Measurements from ENCODE around the gene TRPV3.
"Not testable (repeated sequence)": the region's sequence is repeated elsewhere in the genome, so short reads cannot be mapped to it uniquely, and the experiment has no call there.

Gene TRPV3

GRCh38 chr17:3528880-3529511 lies 28.6 kb downstream of the TRPV3 start:
- no peak for DNase-seq (ENCODE audit: extremely low read depth, low read depth)
- TF ChIP-seq, protein P1, sequence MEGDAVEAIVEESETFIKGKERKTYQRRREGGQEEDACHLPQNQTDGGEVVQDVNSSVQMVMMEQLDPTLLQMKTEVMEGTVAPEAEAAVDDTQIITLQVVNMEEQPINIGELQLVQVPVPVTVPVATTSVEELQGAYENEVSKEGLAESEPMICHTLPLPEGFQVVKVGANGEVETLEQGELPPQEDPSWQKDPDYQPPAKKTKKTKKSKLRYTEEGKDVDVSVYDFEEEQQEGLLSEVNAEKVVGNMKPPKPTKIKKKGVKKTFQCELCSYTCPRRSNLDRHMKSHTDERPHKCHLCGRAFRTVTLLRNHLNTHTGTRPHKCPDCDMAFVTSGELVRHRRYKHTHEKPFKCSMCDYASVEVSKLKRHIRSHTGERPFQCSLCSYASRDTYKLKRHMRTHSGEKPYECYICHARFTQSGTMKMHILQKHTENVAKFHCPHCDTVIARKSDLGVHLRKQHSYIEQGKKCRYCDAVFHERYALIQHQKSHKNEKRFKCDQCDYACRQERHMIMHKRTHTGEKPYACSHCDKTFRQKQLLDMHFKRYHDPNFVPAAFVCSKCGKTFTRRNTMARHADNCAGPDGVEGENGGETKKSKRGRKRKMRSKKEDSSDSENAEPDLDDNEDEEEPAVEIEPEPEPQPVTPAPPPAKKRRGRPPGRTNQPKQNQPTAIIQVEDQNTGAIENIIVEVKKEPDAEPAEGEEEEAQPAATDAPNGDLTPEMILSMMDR (IDR thresholded peaks at IDR 0.05; ENCODE audit: low read depth, low read length): no peak

DNA sequence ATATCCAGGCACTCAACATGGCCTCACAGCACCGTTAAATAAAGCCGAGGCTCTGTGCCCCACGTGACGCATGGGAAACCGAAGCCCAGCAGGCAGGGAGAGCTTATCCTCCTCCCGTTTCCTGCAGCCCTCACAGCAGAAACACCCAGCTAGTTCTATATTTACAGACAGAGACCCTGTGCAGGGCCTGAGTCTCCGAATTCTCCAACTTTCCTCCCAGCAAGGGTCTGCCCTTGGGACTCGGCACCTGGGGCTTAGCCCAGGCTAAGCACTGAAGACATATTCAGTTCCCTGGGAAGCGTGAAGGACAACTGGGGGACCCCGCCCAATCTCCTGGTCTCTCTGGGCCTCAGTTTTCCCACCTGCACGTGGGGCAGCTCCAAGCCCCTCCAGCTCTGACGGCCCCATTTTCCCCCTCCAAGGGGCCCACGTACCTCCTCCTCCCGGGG lies 29.2 kb downstream of the TRPV3 start:
- DNase-seq (ENCODE audit: extremely low read depth, low read depth): no peak
- TF ChIP-seq, protein P1 (IDR thresholded peaks at IDR 0.05; ENCODE audit: low read depth, low read length): no peak

DNA sequence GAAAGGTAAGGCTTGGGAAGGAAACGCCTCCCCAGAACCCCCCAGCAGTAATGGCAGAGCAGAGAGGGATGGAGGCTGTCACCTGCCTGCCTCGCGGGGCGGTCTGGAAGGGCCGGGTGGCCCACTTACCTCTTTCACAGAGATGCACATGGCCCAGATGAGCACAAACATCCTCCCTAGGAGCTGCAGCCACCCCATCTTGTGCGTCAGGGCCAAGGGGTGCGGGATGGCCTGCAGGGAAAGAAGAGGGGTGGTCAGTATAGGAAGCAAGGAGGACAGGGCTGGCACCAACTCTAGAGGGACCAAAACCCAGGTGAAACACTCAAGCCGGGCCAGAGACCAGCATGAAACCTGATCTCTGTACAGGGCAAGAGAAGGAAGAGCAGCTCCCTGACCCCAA lies 29.7 kb downstream of the TRPV3 start:
- no peak for DNase-seq (ENCODE audit: extremely low read depth, low read depth)
- TF ChIP-seq, protein P1 (IDR thresholded peaks at IDR 0.05; ENCODE audit: low read depth, low read length): no peak

DNA sequence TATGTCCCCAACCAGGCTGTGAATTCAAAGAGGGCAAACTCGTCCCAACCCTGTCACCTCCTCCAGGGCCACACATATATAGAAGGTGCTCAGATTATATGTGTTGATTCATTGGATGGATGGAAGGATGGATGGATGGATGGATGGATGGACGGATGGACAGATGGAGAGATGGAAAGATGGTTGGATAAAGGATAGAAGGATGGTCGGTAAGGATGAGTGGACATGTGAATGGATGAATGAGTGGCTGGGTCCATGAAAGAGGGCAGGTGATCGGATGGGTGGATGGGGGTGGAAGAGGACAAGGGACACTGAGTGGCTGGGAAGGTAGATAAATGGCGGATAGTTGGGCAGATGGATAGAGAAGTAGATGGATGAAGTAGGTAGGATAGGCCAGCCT lies 30.1 kb downstream of the TRPV3 start:
- TF ChIP-seq, protein P1 (IDR thresholded peaks at IDR 0.05; ENCODE audit: low read depth, low read length): no peak
- no peak for DNase-seq (ENCODE audit: extremely low read depth, low read depth)

GRCh38 chr17:3526971-3527370 lies 30.6 kb downstream of the TRPV3 start:
- TF ChIP-seq, protein P1 (IDR thresholded peaks at IDR 0.05; ENCODE audit: low read depth, low read length): no peak
- no peak for DNase-seq (ENCODE audit: extremely low read depth, low read depth)

- TF ChIP-seq, protein P1 (IDR thresholded peaks at IDR 0.05; ENCODE audit: low read depth, low read length): no peak
- DNase-seq (ENCODE audit: extremely low read depth, low read depth): no peak
Observed at GRCh38 chr17:3526491-3526890, 31.1 kb downstream of the TRPV3 start.

- TF ChIP-seq, protein P1 (IDR thresholded peaks at IDR 0.05; ENCODE audit: low read depth, low read length): no peak
- no peak for DNase-seq (ENCODE audit: extremely low read depth, low read depth)
Observed at GRCh38 chr17:3524024-3524423, 33.6 kb downstream of the TRPV3 start.

DNA sequence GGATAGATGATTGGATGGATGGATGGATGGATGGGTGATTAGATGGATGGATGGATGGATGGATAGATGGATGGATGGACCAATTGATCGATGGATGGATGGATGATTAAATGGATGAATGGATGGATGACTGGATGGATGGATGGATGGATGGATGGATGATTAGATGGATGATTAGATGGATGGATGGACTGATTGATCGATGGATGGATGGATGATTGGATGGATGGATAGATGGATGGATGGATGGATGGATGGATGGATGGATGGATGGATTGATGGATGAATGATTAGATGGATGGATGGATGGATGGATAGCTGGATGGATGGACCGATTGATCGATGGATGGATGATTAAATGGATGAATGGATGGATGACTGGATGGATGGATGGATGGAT lies 38.1 kb downstream of the TRPV3 start:
- DNase-seq (ENCODE audit: extremely low read depth, low read depth): not testable (repeated sequence)
